Transverse colon (tissue), 4 donors: ENCODE results near the gene PGR. TPM values are rescaled to one million over a fixed set of nuclear protein-coding genes. Genes with fewer than 3 reads are reported as not detected.

Source experiments
- DNase-seq: peaks from one replicate; pipeline ENCODE4 v3.0.0-alpha.2; 2019
- H3K27ac ChIP-seq, 4 donors: fragments of 200-600 bp; sonication (generic); 2 replicates each; pipeline ENCODE4 v1.5.1; 2016 to 2018; ENCODE audit warnings: inconsistent platforms in 4 of 4
- H3K27me3 ChIP-seq: fragments of 200-600 bp; sonication (generic); 2 replicates; pipeline ENCODE4 v1.5.1; 2017; ENCODE audit warnings: inconsistent platforms
- H3K36me3 ChIP-seq, 4 donors: fragments of 200-600 bp; sonication (generic); 2 replicates each; pipeline ENCODE4 v1.5.1; 2017 to 2019; ENCODE audit warnings: inconsistent platforms in 4 of 4
- H3K4me1 ChIP-seq, 4 donors: fragments of 200-600 bp; sonication (generic); 2 replicates each; pipeline ENCODE4 v1.5.1; 2017 to 2020; ENCODE audit warnings: inconsistent platforms in 4 of 4
- H3K4me3 ChIP-seq, 4 donors: fragments of 200-600 bp; sonication (generic); 1 replicate in 1 of 4; 2 replicates in 3 of 4; pipeline versions ENCODE4 v1.5.1 to v1.6.1; 2017 to 2019; ENCODE audit warnings: inconsistent platforms in 4 of 4
- H3K9me3 ChIP-seq, 2 donors: fragments of 200-600 bp; sonication (generic); 2 replicates each; pipeline ENCODE4 v1.5.1; 2017 to 2019; ENCODE audit warnings: inconsistent platforms in 2 of 2
- EP300 ChIP-seq: sonication (generic); formaldehyde crosslinking; IDR thresholded peaks from one replicate; pipeline ENCODE4 v1.6.1; 2017; ENCODE audit warnings: antibody characterized with exemption, low read depth
- POLR2A ChIP-seq: fragments of 450-650 bp; IDR thresholded peaks from one replicate; pipeline ENCODE4 v1.6.1; 2016; ENCODE audit warnings: antibody characterized with exemption, mild to moderate bottlenecking, moderate library complexity
- POLR2AphosphoS5 ChIP-seq, 3 donors: sonication (generic); formaldehyde crosslinking; IDR thresholded peaks; one replicate each; pipeline ENCODE4 v1.6.1; 2016; ENCODE audit warnings: antibody characterized with exemption in 3 of 3
- WGBS, 2 donors: methylation state at CpG; one replicate each; pipeline ENCODE4 v1.1.5; 2018; ENCODE audit warnings: low coverage in 1 of 2; 5-methylcytosine and 5-hydroxymethylcytosine counted together
- in situ Hi-C, 4 donors: fragments of 200-750 bp; cut with MboI; loops; one replicate each; pipeline versions ENCODE4 v1.15.0 to v1.15.1; 2017; ENCODE audit warnings: low sequenced_read_pairs in 3 of 4, low pct_ligation_motif_present in 1 of 4, low pct_unique_long_range_greater_than_20kb in 1 of 4
- intact Hi-C: fragments of 100-400 bp; cut with DNase I; formaldehyde crosslinking; loops from one replicate; pipeline ENCODE4 v1.15.1; 2023; ENCODE audit warnings: low total_unique reads
- total RNA-seq, 4 donors: library from RNA; depleted of rRNA; stranded (reverse); fragments of >200 nt; gene quantifications; one replicate each; pipeline ENCODE4 v1.1.0, GENCODE V29; 2016
- TF ChIP-seq, protein P1 (sequence below), 5 experiments: fragments of 200-600 bp in 3 of 5; fragments of 450-650 bp in 2 of 5; sonication (generic) in 3 of 5; IDR thresholded peaks; 1 replicate in 2 of 5; 2 replicates in 3 of 5; pipeline ENCODE4 v1.5.1; 2016 to 2017; ENCODE audit warnings: antibody characterized with exemption in 5 of 5, inconsistent platforms in 3 of 5, mild to moderate bottlenecking in 2 of 5, moderate library complexity in 1 of 5

The PGR gene
- total RNA-seq, 4 donors from 2014 or later = 0.95 to 8.0 (median 1.7) TPM

- H3K4me1 ChIP-seq = no peaks in the 10 kb centered on the region
- in situ Hi-C loops (no loop called here), intact Hi-C loops (no loop called here)
- H3K36me3 ChIP-seq = no peaks in the 10 kb centered on the region
- WGBS, 2 donors = 58 to 76% methylated on average over 2 to 4 of the region's 4 CpGs
- no peak overlapping the region for H3K4me3 ChIP-seq
- no peaks in the 10 kb centered on the region for H3K27me3 ChIP-seq
- no peak overlapping the region for H3K27ac ChIP-seq
- TF ChIP-seq, protein P1, sequence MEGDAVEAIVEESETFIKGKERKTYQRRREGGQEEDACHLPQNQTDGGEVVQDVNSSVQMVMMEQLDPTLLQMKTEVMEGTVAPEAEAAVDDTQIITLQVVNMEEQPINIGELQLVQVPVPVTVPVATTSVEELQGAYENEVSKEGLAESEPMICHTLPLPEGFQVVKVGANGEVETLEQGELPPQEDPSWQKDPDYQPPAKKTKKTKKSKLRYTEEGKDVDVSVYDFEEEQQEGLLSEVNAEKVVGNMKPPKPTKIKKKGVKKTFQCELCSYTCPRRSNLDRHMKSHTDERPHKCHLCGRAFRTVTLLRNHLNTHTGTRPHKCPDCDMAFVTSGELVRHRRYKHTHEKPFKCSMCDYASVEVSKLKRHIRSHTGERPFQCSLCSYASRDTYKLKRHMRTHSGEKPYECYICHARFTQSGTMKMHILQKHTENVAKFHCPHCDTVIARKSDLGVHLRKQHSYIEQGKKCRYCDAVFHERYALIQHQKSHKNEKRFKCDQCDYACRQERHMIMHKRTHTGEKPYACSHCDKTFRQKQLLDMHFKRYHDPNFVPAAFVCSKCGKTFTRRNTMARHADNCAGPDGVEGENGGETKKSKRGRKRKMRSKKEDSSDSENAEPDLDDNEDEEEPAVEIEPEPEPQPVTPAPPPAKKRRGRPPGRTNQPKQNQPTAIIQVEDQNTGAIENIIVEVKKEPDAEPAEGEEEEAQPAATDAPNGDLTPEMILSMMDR (IDR thresholded peaks at IDR 0.05) = no peak
- TF ChIP-seq POLR2AphosphoS5 (IDR thresholded peaks at IDR 0.05) (no peak), EP300 (no peak), POLR2A (no peak)
- no peaks in the 10 kb centered on the region for H3K9me3 ChIP-seq
- DNase-seq = no peak
These were observed 33.4 kb downstream of the PGR start for GRCh38 chr11:101096036-101096704.

GRCh38 chr11:101091781-101092180 lies 37.8 kb downstream of the PGR start:
- Histone ChIP-seq H3K4me3 (no peak overlapping the region), H3K27ac (no peak overlapping the region), H3K27me3 (no peaks in the 10 kb centered on the region), H3K36me3 (no peaks in the 10 kb centered on the region), H3K4me1 (no peaks in the 10 kb centered on the region), H3K9me3 (no peaks in the 10 kb centered on the region)
- intact Hi-C loops = no loop called here
- 87 to 97% methylated on average over 3 of the region's 3 CpGs for WGBS, 2 donors
- TF ChIP-seq POLR2AphosphoS5 (IDR thresholded peaks at IDR 0.05) (no peak), EP300 (no peak), POLR2A (no peak)
- TF ChIP-seq, protein P1 (IDR thresholded peaks at IDR 0.05) = no peak
- DNase-seq = no peak
- in situ Hi-C loops = no loop called here

DNA sequence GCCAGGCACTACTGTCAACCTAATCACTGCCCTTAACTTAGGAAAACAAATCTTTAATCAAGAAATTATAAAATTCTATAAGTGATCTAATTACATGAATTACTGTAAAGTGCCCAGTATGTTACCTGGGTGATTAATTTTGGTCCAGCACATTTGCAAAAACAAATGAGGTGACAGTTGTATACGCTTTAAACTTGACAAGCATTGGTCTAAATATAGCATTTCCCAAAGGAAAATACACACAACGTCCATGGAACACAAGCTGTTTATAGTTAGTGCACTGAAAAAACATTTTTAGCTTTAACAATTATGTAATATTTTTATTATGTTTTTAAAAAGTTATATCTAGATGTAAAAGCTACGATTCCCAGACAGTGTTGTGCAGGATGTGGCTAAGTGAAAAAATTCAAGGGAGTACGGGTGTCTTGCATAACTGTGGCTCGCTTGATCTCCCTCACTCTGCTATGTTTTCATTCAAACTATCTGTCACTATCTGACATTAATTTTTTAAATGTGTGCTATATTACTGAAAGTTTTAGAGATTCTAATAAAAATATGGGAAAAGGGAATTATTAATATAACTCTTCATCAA lies 38.8 kb downstream of the PGR start:
- TF ChIP-seq POLR2A = no peak
- no peak for TF ChIP-seq POLR2AphosphoS5 (IDR thresholded peaks at IDR 0.05)
- TF ChIP-seq, protein P1 (IDR thresholded peaks at IDR 0.05) = no peak
- no peak for TF ChIP-seq EP300
- H3K9me3 ChIP-seq = no peaks in the 10 kb centered on the region
- intact Hi-C loops (no loop called here), in situ Hi-C loops (no loop called here)
- H3K4me3 ChIP-seq = no peak overlapping the region
- H3K27ac ChIP-seq = no peak overlapping the region
- 46 to 58% methylated on average over 5 of the region's 5 CpGs for WGBS, 2 donors
- no peak for DNase-seq
- no peaks in the 10 kb centered on the region for H3K4me1 ChIP-seq
- H3K27me3 ChIP-seq = no peaks in the 10 kb centered on the region
- no peaks in the 10 kb centered on the region for H3K36me3 ChIP-seq

GRCh38 chr11:101083335-101083734 lies 46.3 kb downstream of the PGR start:
- intact Hi-C loops (no loop called here), in situ Hi-C loops (no loop called here)
- 77% methylated on average over 1 of the region's 1 CpG; no CpG with 5 or more reads in 1 of the 2 donors for WGBS, 2 donors

More at GRCh38 chr11:101083335-101083734, 46.3 kb downstream of the PGR start:
- H3K4me1 ChIP-seq = no peaks in the 10 kb centered on the region
- H3K27ac ChIP-seq = no peak overlapping the region
- no peaks in the 10 kb centered on the region for H3K36me3 ChIP-seq
- no peak for DNase-seq
- no peaks in the 10 kb centered on the region for H3K9me3 ChIP-seq
- no peaks in the 10 kb centered on the region for H3K27me3 ChIP-seq
- TF ChIP-seq, protein P1 (IDR thresholded peaks at IDR 0.05) = no peak
- H3K4me3 ChIP-seq = no peak overlapping the region
